ENCODE measurements around the gene CCNK.

The CCNK gene

DNA sequence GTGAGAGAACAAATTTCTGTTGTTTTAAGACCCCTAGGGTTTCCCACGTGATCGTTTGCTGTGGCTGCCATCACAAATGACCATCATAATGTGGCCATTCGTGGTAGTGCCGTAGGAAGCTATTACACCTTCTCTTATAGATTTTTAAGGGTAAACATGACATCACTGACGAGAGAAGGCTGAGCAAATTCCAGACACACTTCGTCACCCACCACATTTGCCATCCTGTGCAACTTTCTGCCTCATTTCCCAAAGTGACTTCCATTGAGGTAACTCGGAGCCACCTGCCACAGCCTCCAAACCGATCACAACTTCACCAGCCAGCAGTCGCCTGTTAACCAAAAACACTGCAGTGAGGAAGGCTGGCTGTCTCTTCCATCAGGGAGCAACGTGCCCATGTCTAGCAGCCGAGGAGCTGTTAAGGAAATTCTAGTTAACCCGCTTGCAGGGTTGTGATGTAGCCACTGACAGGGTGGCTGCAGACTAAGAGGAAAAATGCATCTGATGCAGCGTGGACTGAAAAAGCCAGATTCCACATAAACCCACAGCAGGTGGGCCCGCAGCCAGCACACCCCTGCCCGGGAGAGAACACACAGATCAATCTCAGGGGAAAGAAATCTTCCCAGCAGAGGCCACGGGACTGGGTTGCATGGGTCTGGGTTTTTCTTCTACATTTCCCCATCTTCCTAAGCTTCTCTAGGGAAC is 78.2 kb downstream of the CCNK start:
- H3K36me3 ChIP-seq (ENCODE audit: insufficient read depth), result no peaks in the 10 kb centered on the region
- H3K9ac ChIP-seq, result no peak overlapping the region
- no peak for TF ChIP-seq CTCF (conservative IDR thresholded peaks at IDR 0.05; ENCODE audit: low read depth, low read length)
- H3K79me2 ChIP-seq (ENCODE audit: insufficient read depth, low read depth), result no peaks in the 10 kb centered on the region
- H3K27me3 ChIP-seq (ENCODE audit: insufficient read depth, low read depth), result no peaks in the 10 kb centered on the region
- H4K20me1 ChIP-seq (ENCODE audit: insufficient read depth), result no peaks in the 10 kb centered on the region
- no peak overlapping the region for H2AFZ ChIP-seq (ENCODE audit: low read depth)
- no peaks in the 10 kb centered on the region for H3K4me1 ChIP-seq (ENCODE audit: low read depth, poor library complexity, severe bottlenecking)
- H3K4me2 ChIP-seq, result no peak overlapping the region
- no peak overlapping the region for H3K27ac ChIP-seq
- H3K4me3 ChIP-seq (IDR thresholded peaks at IDR 0.05; ENCODE audit: insufficient read depth, low read depth, low read length), result no peak overlapping the region

- Histone ChIP-seq H4K20me1 (ENCODE audit: insufficient read depth) (no peaks in the 10 kb centered on the region), H3K79me2 (ENCODE audit: insufficient read depth, low read depth) (no peaks in the 10 kb centered on the region)
Observed at GRCh38 chr14:99560403-99560802, 79.2 kb downstream of the CCNK start.

DNA sequence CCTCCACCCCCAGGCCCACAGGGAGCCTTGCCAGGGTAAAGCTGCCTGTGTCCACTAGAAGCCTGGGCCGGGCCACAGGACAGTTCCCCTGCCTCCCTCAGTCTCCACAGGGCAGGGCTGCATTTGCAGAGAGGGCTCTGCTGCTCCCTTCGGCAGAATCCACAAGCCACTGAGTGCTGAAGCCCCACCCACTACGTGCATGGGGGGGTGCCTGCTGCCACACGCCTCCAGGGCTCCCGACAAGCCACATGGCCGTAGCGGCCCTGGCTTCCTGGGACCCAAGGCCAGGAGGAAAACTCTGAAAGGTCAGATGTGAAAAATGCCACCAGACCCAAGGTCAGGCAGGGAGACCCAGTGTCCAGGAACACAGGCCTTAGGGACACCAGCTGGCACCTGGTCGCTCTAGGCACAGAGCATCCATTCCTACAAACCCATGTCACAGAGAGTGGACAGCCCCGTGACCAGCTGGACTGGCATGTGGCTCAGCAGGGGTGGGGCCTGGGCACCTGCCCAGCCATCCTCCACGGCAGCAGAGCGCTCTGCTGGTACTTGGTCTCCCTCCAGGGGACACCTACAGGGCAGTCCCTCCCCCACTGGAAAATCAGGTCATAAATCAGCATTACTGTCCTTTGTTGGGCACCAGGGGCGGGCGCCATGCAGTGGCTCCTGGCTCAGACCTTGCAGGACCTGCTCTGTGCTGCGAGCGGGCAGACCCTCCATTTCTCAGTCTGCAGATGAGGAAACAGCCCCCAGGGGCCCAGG is 79.9 kb downstream of the CCNK start:
- H4K20me1 ChIP-seq (ENCODE audit: insufficient read depth), result no peaks in the 10 kb centered on the region
- no peaks in the 10 kb centered on the region for H3K4me1 ChIP-seq (ENCODE audit: low read depth, poor library complexity, severe bottlenecking)
- H3K36me3 ChIP-seq (ENCODE audit: insufficient read depth), result no peaks in the 10 kb centered on the region
- no peak overlapping the region for H2AFZ ChIP-seq (ENCODE audit: low read depth)
- H3K79me2 ChIP-seq (ENCODE audit: insufficient read depth, low read depth), result no peaks in the 10 kb centered on the region
- H3K9ac ChIP-seq, result no peak overlapping the region
- no peaks in the 10 kb centered on the region for H3K27me3 ChIP-seq (ENCODE audit: insufficient read depth, low read depth)
- TF ChIP-seq CTCF (conservative IDR thresholded peaks at IDR 0.05; ENCODE audit: low read depth, low read length), result no peak
- H3K27ac ChIP-seq, result no peak overlapping the region
- H3K4me3 ChIP-seq (IDR thresholded peaks at IDR 0.05; ENCODE audit: insufficient read depth, low read depth, low read length), result no peak overlapping the region
- H3K4me2 ChIP-seq, result no peak overlapping the region

More at GRCh38 chr14:99560403-99560802, 79.2 kb downstream of the CCNK start:
- Histone ChIP-seq H3K36me3 (ENCODE audit: insufficient read depth) (no peaks in the 10 kb centered on the region), H3K4me3 (IDR thresholded peaks at IDR 0.05; ENCODE audit: insufficient read depth, low read depth, low read length) (no peak overlapping the region), H3K4me2 (no peak overlapping the region), H3K27ac (no peak overlapping the region), H2AFZ (ENCODE audit: low read depth) (no peak overlapping the region), H3K9ac (no peak overlapping the region), H3K27me3 (ENCODE audit: insufficient read depth, low read depth) (no peaks in the 10 kb centered on the region), H3K4me1 (ENCODE audit: low read depth, poor library complexity, severe bottlenecking) (no peaks in the 10 kb centered on the region)
- TF ChIP-seq CTCF (conservative IDR thresholded peaks at IDR 0.05; ENCODE audit: low read depth, low read length), result no peak

GRCh38 chr14:99561864-99562263 is 80.7 kb downstream of the CCNK start:
- Histone ChIP-seq H3K4me2 (no peak overlapping the region), H3K27me3 (ENCODE audit: insufficient read depth, low read depth) (no peaks in the 10 kb centered on the region), H3K79me2 (ENCODE audit: insufficient read depth, low read depth) (no peaks in the 10 kb centered on the region), H3K4me3 (IDR thresholded peaks at IDR 0.05; ENCODE audit: insufficient read depth, low read depth, low read length) (no peak overlapping the region), H3K9ac (no peak overlapping the region), H3K27ac (no peak overlapping the region), H2AFZ (ENCODE audit: low read depth) (no peak overlapping the region), H3K4me1 (ENCODE audit: low read depth, poor library complexity, severe bottlenecking) (no peaks in the 10 kb centered on the region), H4K20me1 (ENCODE audit: insufficient read depth) (no peaks in the 10 kb centered on the region), H3K36me3 (ENCODE audit: insufficient read depth) (no peaks in the 10 kb centered on the region)
- TF ChIP-seq CTCF (conservative IDR thresholded peaks at IDR 0.05; ENCODE audit: low read depth, low read length), result no peak
